ENCODE data around the gene RPP14. TPM values are rescaled to one million over a fixed set of nuclear protein-coding genes. Genes with fewer than 3 reads are reported as not detected.

Gene RPP14
- total and polyA plus RNA-seq, 2 donors (not counting 3 experiments of a cell fraction or from before 2014, with no cell fraction given), result 11.9 to 18.1 TPM

DNA sequence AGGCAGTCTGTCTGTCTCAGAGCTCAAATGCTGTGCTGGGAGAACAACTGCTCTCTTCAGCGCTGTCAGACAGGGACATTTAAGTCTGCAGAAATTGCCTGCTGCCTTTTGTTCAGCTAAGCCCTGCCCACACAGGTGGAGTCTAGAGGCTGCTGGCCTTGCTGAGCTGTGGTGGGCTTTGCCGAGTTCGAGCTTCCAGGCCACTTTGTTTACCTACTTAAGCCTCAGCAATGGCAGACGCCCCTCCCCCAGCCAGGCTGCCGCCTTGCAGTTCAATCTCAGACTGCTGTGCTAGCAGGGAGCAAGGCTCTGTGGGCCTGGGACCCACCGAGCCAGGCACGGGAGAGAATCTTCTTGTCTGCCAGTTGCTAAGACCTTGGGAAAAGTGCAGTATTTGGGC lies 25.0 kb upstream of the RPP14 start:
- Histone ChIP-seq H3K4me1 (ENCODE audit: control insufficient read depth, extremely low read depth, insufficient read depth, low read length) (no peaks in the 10 kb centered on the region), H3K4me3 (replicated peaks in 1 of 3; ENCODE audit: insufficient read depth in 1 of 3, low read depth in 1 of 3, low read length in 3 of 3) (no peak overlapping the region), H3K27ac (ENCODE audit: insufficient read depth, low read depth, low read length) (no peak overlapping the region), H3K9me1 (replicated peaks; ENCODE audit: control insufficient read depth, extremely low read depth, insufficient read depth, low read length) (no peaks in the 10 kb centered on the region), H3K9ac (replicated peaks; ENCODE audit: extremely low read depth, insufficient read depth, low read length) (no peak overlapping the region), H3K79me2 (ENCODE audit: control insufficient read depth, insufficient read depth, low read length) (no peaks in the 10 kb centered on the region), H3K36me3 (ENCODE audit: control insufficient read depth in 2 of 2, extremely low read depth in 1 of 2, insufficient read depth in 2 of 2, low read length in 2 of 2) (peaks cover 0 to 4% of the 10 kb centered on the region in 2 experiments), H3K27me3 (ENCODE audit: control insufficient read depth in 2 of 2, insufficient read depth in 2 of 2, low read length in 2 of 2) (no peaks in the 10 kb centered on the region), H3K4me2 (ENCODE audit: insufficient read depth, low read length) (no peak overlapping the region), H4K20me1 (replicated peaks; ENCODE audit: control insufficient read depth, extremely low read depth, insufficient read depth, low read length) (no peaks in the 10 kb centered on the region), H2AFZ (ENCODE audit: low read depth, low read length) (no peak overlapping the region), H3K9me3 (replicated peaks; ENCODE audit: control insufficient read depth, insufficient read depth, low read length) (no peaks in the 10 kb centered on the region)
- intact Hi-C loops (cut with micrococcal nuclease) (no loop called here), dilution Hi-C loops (cut with MboI; ENCODE audit: extremely low pct_ligation_motif_present, low sequenced_read_pairs) (no loop called here)
- TF ChIP-seq EZH2 (IDR thresholded peaks at IDR 0.05; ENCODE audit: borderline replicate concordance, low read depth, low read length, severe bottlenecking) (no peak), FOS (IDR thresholded peaks at IDR 0.05; ENCODE audit: borderline replicate concordance, insufficient read depth, low read length) (no peak), MYC (IDR thresholded peaks at IDR 0.05; ENCODE audit: low read depth, low read length) (no peak), GATA2 (IDR thresholded peaks at IDR 0.05; ENCODE audit: insufficient read depth, insufficient read length, low read depth, low read length) (no peak), JUN (IDR thresholded peaks at IDR 0.05; ENCODE audit: borderline replicate concordance, insufficient read depth, insufficient read length, low read depth) (no peak), POLR2AphosphoS5 (IDR thresholded peaks at IDR 0.05; ENCODE audit: insufficient read depth, low read depth, low read length) (no peak), POLR2A (IDR thresholded peaks at IDR 0.05; ENCODE audit: low read depth, low read length) (no peak)
- TF ChIP-seq, protein P1, sequence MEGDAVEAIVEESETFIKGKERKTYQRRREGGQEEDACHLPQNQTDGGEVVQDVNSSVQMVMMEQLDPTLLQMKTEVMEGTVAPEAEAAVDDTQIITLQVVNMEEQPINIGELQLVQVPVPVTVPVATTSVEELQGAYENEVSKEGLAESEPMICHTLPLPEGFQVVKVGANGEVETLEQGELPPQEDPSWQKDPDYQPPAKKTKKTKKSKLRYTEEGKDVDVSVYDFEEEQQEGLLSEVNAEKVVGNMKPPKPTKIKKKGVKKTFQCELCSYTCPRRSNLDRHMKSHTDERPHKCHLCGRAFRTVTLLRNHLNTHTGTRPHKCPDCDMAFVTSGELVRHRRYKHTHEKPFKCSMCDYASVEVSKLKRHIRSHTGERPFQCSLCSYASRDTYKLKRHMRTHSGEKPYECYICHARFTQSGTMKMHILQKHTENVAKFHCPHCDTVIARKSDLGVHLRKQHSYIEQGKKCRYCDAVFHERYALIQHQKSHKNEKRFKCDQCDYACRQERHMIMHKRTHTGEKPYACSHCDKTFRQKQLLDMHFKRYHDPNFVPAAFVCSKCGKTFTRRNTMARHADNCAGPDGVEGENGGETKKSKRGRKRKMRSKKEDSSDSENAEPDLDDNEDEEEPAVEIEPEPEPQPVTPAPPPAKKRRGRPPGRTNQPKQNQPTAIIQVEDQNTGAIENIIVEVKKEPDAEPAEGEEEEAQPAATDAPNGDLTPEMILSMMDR (IDR thresholded peaks at IDR 0.05; ENCODE audit: extremely low read depth in 1 of 2, insufficient read depth in 1 of 2, low read depth in 1 of 2, low read length in 2 of 2), result no peak
- TF ChIP-seq, protein P2, sequence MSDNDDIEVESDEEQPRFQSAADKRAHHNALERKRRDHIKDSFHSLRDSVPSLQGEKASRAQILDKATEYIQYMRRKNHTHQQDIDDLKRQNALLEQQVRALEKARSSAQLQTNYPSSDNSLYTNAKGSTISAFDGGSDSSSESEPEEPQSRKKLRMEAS (IDR thresholded peaks at IDR 0.05; ENCODE audit: insufficient read depth, insufficient read length), result no peak
- ChIA-PET CTCF (interaction anchor here (0.6 to 1.2 kb wide), 3 partner anchors 10 to 93 kb away, joined by 3 read pairs; partner anchors contain the start of genes HTD2 and RPP14), POLR2A (no interaction called here)
- DNase-seq (ENCODE audit: low read depth, low spot score) (no peak), FAIRE-seq (no peak)
- BruUV-seq (replicated peaks), result no TSS peak

All from endothelial cell of umbilical vein (primary cell).